ENCODE data around the gene COPS8. TPM values are rescaled to one million over a fixed set of nuclear protein-coding genes. Genes with fewer than 3 reads are reported as not detected.

COPS8 gene
- 100 to 1,000 TPM in 2 of 4 donors, 10 to 100 TPM in 2; 80.5 to 112 (median 95.9) TPM for polyA plus RNA-seq (ENCODE audit: insufficient read length in 4 of 4)

GRCh38 chr2:237085248-237086221, at the start of gene COPS8:
Gene COPS8, plus strand, starts transcription at chr2:237085889. Its CDS starts 76 bp downstream, at chr2:237085965.
- peak; percentile 83 to 89 (median 86) for DNase-seq (ENCODE audit: low read depth in 4 of 4, low spot score in 3 of 4)

- no peak for DNase-seq (ENCODE audit: low read depth in 4 of 4, low spot score in 3 of 4)
These were observed 46.2 kb upstream of the COPS8 start for GRCh38 chr2:237039301-237040031.

- DNase-seq (ENCODE audit: low read depth in 4 of 4, low spot score in 3 of 4): no peak
These were observed 44.5 kb upstream of the COPS8 start for GRCh38 chr2:237041231-237041630.

GRCh38 chr2:237042101-237042500, 43.6 kb upstream of the COPS8 start:
- no peak for DNase-seq (ENCODE audit: low read depth in 4 of 4, low spot score in 3 of 4)

- no peak for DNase-seq (ENCODE audit: low read depth in 4 of 4, low spot score in 3 of 4)
These were observed 41.8 kb upstream of the COPS8 start for GRCh38 chr2:237043866-237044265.

GRCh38 chr2:237044281-237044680, 41.4 kb upstream of the COPS8 start:
- no peak for DNase-seq (ENCODE audit: low read depth in 4 of 4, low spot score in 3 of 4)

GRCh38 chr2:237045449-237045848, 40.2 kb upstream of the COPS8 start:
- DNase-seq (ENCODE audit: low read depth in 4 of 4, low spot score in 3 of 4): no peak

GRCh38 chr2:237048595-237048994, 37.1 kb upstream of the COPS8 start:
- no peak for DNase-seq (ENCODE audit: low read depth in 4 of 4, low spot score in 3 of 4)

GRCh38 chr2:237051861-237052260, 33.8 kb upstream of the COPS8 start:
- no peak for DNase-seq (ENCODE audit: low read depth in 4 of 4, low spot score in 3 of 4)

GRCh38 chr2:237053066-237053465, 32.6 kb upstream of the COPS8 start:
- DNase-seq (ENCODE audit: low read depth in 4 of 4, low spot score in 3 of 4): no peak

- DNase-seq (ENCODE audit: low read depth in 4 of 4, low spot score in 3 of 4): no peak
These were observed 30.1 kb upstream of the COPS8 start for GRCh38 chr2:237055386-237056100.

GRCh38 chr2:237056287-237056875, 29.3 kb upstream of the COPS8 start:
- no peak for DNase-seq (ENCODE audit: low read depth in 4 of 4, low spot score in 3 of 4)

GRCh38 chr2:237057107-237057506, 28.6 kb upstream of the COPS8 start:
- DNase-seq (ENCODE audit: low read depth in 4 of 4, low spot score in 3 of 4): no peak

GRCh38 chr2:237057893-237058300, 27.8 kb upstream of the COPS8 start:
- DNase-seq (ENCODE audit: low read depth in 4 of 4, low spot score in 3 of 4): no peak

- DNase-seq (ENCODE audit: low read depth in 4 of 4, low spot score in 3 of 4): no peak
These were observed 27.3 kb upstream of the COPS8 start for GRCh38 chr2:237058423-237058822.

- no peak for DNase-seq (ENCODE audit: low read depth in 4 of 4, low spot score in 3 of 4)
These were observed 26.4 kb upstream of the COPS8 start for GRCh38 chr2:237059155-237059875.

- peak in 3 of 4 donors; percentile 43 to 60 (median 51) for DNase-seq (ENCODE audit: low read depth in 4 of 4, low spot score in 3 of 4)
These were observed 25.0 kb upstream of the COPS8 start for GRCh38 chr2:237060534-237061312.

GRCh38 chr2:237061356-237061755, 24.3 kb upstream of the COPS8 start:
- DNase-seq (ENCODE audit: low read depth in 4 of 4, low spot score in 3 of 4): no peak

GRCh38 chr2:237062585-237062984, 23.1 kb upstream of the COPS8 start:
- DNase-seq (ENCODE audit: low read depth in 4 of 4, low spot score in 3 of 4): no peak
